T-helper 1 cell treated with Interleukin-12 subunit alpha and Interleukin-12 subunit beta and Interleukin-4 antibody, amounts not matched to agents 30 ng/mL and 1 ng/mL, for 36 hours (primary cell): ENCODE data around the gene KCNE5. TPM values are rescaled to one million over a fixed set of nuclear protein-coding genes. Genes with fewer than 3 reads are reported as not detected.
"Not testable (repeated sequence)": the region's sequence is repeated elsewhere in the genome, so short reads cannot be mapped to it uniquely, and the experiment has no call there.

Experiments
- intact Hi-C: fragments of 100-400 bp; cut with micrococcal nuclease; formaldehyde crosslinking; loops from one replicate; pipeline ENCODE4 v1.15.1; 2024
- total RNA-seq: library from RNA; stranded (reverse); gene quantifications from 2 replicates; pipeline ENCODE4 v1.2.3, GENCODE V29; 2022

The KCNE5 gene
- total RNA-seq, 1 donor from 2014 or later, result 0.42 TPM

- intact Hi-C loops, result no loop called here
Observed at GRCh38 chrX:109619771-109620170, 5.2 kb downstream of the KCNE5 start.

GRCh38 chrX:109614951-109615350, 10.0 kb downstream of the KCNE5 start:
- intact Hi-C loops, result no loop called here

- intact Hi-C loops, result no loop called here
Observed at GRCh38 chrX:109601486-109601885, 23.5 kb downstream of the KCNE5 start.

GRCh38 chrX:109600237-109600651, 24.7 kb downstream of the KCNE5 start:
- intact Hi-C loops, result no loop called here

GRCh38 chrX:109596015-109596414, 29.0 kb downstream of the KCNE5 start:
- intact Hi-C loops, result no loop called here

- intact Hi-C loops, result no loop called here
Observed at GRCh38 chrX:109590176-109590575, 34.8 kb downstream of the KCNE5 start.

- intact Hi-C loops, result no loop called here
Observed at GRCh38 chrX:109585488-109585887, 39.5 kb downstream of the KCNE5 start.

GRCh38 chrX:109578916-109579315, 46.1 kb downstream of the KCNE5 start:
- intact Hi-C loops, result no loop called here

GRCh38 chrX:109577055-109577454, 47.9 kb downstream of the KCNE5 start:
- intact Hi-C loops, result no loop called here

- intact Hi-C loops, result not testable (repeated sequence)
Observed at GRCh38 chrX:109576083-109576482, 48.9 kb downstream of the KCNE5 start.

Other genes with a start within 250 kb of the KCNE5 start
- gene GUCY2F, start 143.1 kb downstream of the KCNE5 start, total RNA-seq, result not detected in 2 replicates
- gene NXT2, start 88.3 kb downstream of the KCNE5 start, total RNA-seq, result 11.8 and 15.1 TPM in 2 replicates
- 42.9 and 43.2 TPM in 2 replicates for gene ACSL4, start 108.1 kb upstream of the KCNE5 start, total RNA-seq